Suprapubic skin (tissue), 4 donors: ENCODE measurements around the gene AKT2. TPM values are rescaled to one million over a fixed set of nuclear protein-coding genes. Genes with fewer than 3 reads are reported as not detected.
A peak's percentile ranks its signal among the peaks of the same experiment; 100 is the strongest.

Experiments used
- DNase-seq, 2 donors: peaks; one replicate each; pipeline ENCODE4 v3.0.0-alpha.2; 2019; ENCODE audit warnings: low spot score in 2 of 2
- H3K27ac ChIP-seq: fragments of 200-600 bp; sonication (generic); one replicate; pipeline ENCODE4 v1.5.1; 2019
- H3K27me3 ChIP-seq: fragments of 200-600 bp; sonication (generic); one replicate; pipeline ENCODE4 v1.5.1; 2019
- H3K36me3 ChIP-seq: fragments of 200-600 bp; sonication (generic); one replicate; pipeline ENCODE4 v1.5.1; 2019
- H3K4me1 ChIP-seq: fragments of 200-600 bp; sonication (generic); one replicate; pipeline ENCODE4 v1.5.1; 2019
- H3K4me3 ChIP-seq: fragments of 200-600 bp; sonication (generic); one replicate; pipeline ENCODE4 v1.5.1; 2019; ENCODE audit warnings: mild to moderate bottlenecking
- H3K9me3 ChIP-seq: fragments of 200-600 bp; sonication (generic); one replicate; pipeline ENCODE4 v1.5.1; 2019
- EP300 ChIP-seq: sonication (generic); formaldehyde crosslinking; IDR thresholded peaks from one replicate; pipeline ENCODE4 v1.6.1; 2017; ENCODE audit warnings: antibody characterized with exemption
- POLR2A ChIP-seq, 2 donors: fragments of 450-650 bp; IDR thresholded peaks; one replicate each; pipeline ENCODE4 v1.6.1; 2017; ENCODE audit warnings: antibody characterized with exemption in 2 of 2, mild to moderate bottlenecking in 2 of 2, moderate library complexity in 2 of 2
- POLR2AphosphoS5 ChIP-seq, 3 donors: sonication (generic); formaldehyde crosslinking; IDR thresholded peaks; one replicate each; pipeline ENCODE4 v1.6.1; 2017; ENCODE audit warnings: antibody characterized with exemption in 3 of 3
- WGBS: methylation state at CpG from one replicate; pipeline ENCODE4 v1.1.5; 2018; 5-methylcytosine and 5-hydroxymethylcytosine counted together
- total RNA-seq, 4 donors: library from RNA; depleted of rRNA; stranded (reverse); fragments of >200 nt; gene quantifications; one replicate each; pipeline ENCODE4 v1.1.0, GENCODE V29; 2016
- TF ChIP-seq, protein P1 (sequence below), 2 donors: fragments of 200-600 bp in 1 of 2; fragments of 450-650 bp in 1 of 2; sonication (generic) in 1 of 2; IDR thresholded peaks; one replicate each; pipeline ENCODE4 v1.5.1; 2016 to 2019; ENCODE audit warnings: antibody characterized with exemption in 2 of 2, mild to moderate bottlenecking in 1 of 2, moderate library complexity in 1 of 2

Gene AKT2
- total RNA-seq, 4 donors from 2014 or later = 76.4 to 146 (median 92.3) TPM

DNA sequence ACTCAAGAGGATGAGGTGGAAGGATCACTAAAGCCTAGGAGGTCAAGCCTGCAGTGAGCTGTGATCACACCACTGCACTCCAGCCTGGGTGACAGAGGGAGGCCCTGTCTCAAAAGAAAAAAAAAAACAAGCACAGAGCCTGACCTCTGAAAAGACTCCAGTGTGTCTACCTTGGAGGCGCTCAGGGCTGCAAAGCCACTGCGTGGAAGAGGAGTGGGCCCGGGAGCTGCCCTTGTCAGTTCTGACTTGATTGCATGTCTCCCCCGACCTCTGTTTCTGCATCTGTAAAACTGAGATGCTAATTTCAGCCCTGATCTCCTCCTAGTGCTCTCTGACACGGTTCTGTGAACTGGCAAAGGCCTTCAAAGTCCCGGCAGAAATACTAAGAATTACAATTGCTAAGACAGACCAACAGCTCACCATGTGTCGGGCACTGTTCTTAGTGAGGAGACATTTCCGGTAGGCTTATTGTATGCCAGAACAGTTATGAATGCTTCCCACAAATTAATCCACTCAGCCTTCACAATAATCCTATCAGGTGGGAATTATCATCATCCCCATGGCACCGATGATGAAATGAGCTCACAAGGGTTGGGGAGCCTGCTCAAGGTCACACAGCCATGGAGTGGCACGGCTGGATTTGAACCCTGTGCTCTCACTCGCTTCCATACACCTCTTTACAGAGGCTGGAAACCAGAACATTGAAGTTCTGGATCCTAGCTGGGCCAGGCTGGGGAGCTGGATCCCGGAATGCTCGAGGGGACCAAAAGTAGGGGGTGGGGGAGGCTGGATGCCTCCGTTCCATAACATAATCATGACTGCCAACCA lies 3.5 kb downstream of the AKT2 start:
- DNase-seq = peak in 1 of 2 donors; percentile 40
- TF ChIP-seq POLR2A (IDR thresholded peaks at IDR 0.05) = no peak
- no peak for TF ChIP-seq POLR2AphosphoS5 (IDR thresholded peaks at IDR 0.05)
- TF ChIP-seq, protein P1, sequence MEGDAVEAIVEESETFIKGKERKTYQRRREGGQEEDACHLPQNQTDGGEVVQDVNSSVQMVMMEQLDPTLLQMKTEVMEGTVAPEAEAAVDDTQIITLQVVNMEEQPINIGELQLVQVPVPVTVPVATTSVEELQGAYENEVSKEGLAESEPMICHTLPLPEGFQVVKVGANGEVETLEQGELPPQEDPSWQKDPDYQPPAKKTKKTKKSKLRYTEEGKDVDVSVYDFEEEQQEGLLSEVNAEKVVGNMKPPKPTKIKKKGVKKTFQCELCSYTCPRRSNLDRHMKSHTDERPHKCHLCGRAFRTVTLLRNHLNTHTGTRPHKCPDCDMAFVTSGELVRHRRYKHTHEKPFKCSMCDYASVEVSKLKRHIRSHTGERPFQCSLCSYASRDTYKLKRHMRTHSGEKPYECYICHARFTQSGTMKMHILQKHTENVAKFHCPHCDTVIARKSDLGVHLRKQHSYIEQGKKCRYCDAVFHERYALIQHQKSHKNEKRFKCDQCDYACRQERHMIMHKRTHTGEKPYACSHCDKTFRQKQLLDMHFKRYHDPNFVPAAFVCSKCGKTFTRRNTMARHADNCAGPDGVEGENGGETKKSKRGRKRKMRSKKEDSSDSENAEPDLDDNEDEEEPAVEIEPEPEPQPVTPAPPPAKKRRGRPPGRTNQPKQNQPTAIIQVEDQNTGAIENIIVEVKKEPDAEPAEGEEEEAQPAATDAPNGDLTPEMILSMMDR (IDR thresholded peaks at IDR 0.05) = no peak
- H3K36me3 ChIP-seq = no peaks in the 10 kb centered on the region
- WGBS = 68% methylated on average over 14 of the region's 14 CpGs
- no peaks in the 10 kb centered on the region for H3K9me3 ChIP-seq
- no peaks in the 10 kb centered on the region for H3K27me3 ChIP-seq
- peak overlapping the region; percentile 78 for H3K27ac ChIP-seq
- H3K4me3 ChIP-seq = no peak overlapping the region
- H3K4me1 ChIP-seq = peaks cover 81% of the 10 kb centered on the region

DNA sequence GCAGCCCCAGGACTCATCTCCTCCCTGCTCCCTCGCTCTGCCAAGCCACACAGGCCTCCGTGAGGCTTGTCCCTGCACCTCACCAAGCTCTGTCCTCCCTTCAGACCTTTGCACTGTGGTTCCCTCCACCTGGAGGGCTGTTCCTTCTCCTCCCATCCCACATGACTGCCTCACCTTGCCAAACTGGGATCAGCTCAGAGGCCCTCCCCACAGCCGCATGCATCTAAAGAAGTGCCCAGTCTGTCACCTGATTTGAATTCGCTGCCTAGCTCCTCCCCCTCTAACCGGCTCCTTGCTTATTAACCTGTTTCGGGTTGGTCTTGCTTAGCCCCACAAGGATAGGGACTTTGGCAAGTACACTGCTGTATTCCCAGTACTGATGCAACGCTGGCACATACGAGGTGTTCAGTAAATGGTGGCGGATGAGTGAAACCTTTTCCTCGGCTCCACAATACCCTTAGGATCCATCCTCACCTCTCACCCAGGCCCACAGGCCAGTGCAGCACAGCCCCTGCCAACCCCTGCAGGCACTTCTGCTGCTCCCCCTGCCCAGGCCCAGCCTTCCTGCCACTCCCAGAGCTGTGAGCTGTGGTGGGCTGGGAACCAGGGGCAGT lies 4.4 kb downstream of the AKT2 start:
- Histone ChIP-seq H3K9me3 (no peaks in the 10 kb centered on the region), H3K36me3 (no peaks in the 10 kb centered on the region), H3K4me3 (peak overlapping the region; percentile 16), H3K27me3 (no peaks in the 10 kb centered on the region), H3K4me1 (peaks cover 77% of the 10 kb centered on the region), H3K27ac (peak overlapping the region; percentile 78)
- 41% methylated on average over 10 of the region's 10 CpGs for WGBS
- no peak for DNase-seq
- no peak for TF ChIP-seq EP300
- TF ChIP-seq, protein P1 (IDR thresholded peaks at IDR 0.05) = no peak
- no peak for TF ChIP-seq POLR2A (IDR thresholded peaks at IDR 0.05)
- TF ChIP-seq POLR2AphosphoS5 (IDR thresholded peaks at IDR 0.05) = no peak

DNA sequence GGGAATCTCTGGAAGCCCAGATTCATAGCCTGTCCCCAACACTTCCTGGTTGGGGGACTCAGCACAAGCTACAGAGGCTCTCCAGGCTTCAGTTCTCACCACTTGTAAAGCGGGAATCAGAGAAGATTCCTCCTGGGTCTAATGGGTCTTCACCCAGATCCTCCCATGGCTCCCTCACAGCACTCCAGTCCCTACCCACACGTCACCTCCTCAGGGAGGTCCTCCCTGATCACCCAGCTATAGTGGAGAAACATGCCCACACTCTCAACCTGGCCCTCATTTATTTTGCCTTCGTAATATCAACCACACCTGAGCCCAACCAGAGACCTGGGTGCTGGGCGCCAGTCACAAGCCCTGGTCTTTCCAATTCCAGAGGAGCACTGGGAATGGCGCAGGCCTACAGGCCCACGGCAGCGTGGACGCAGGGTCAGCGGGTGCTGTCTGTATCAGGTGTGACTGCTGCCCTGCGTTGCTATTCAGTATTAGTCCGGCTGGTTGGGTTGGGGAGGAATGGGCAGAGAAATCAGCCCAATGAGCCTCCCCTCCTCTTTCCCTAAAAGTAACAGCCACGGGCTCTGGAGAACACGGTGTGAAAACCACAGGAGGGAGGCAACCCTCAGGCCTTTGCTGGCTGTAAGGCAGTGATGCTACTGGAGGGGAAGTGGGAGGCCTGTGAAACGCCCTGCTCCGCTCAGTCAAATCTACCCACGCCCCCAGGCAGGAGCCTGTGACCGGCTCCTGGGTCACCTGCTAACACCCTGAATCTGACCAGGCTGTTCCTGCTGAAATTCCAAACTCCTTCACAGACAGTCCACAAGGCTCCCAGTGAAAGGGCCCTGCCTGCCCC lies 5.2 kb downstream of the AKT2 start:
- no peak for DNase-seq
- Histone ChIP-seq H3K27ac (peak overlapping the region; percentile 78), H3K9me3 (no peaks in the 10 kb centered on the region), H3K27me3 (no peaks in the 10 kb centered on the region), H3K4me1 (peaks cover 79% of the 10 kb centered on the region), H3K36me3 (no peaks in the 10 kb centered on the region), H3K4me3 (peak overlapping the region; percentile 33)
- WGBS = 44% methylated on average over 10 of the region's 17 CpGs
- no peak for TF ChIP-seq EP300
- no peak for TF ChIP-seq POLR2A (IDR thresholded peaks at IDR 0.05)
- TF ChIP-seq POLR2AphosphoS5 (IDR thresholded peaks at IDR 0.05) = no peak
- TF ChIP-seq, protein P1 (IDR thresholded peaks at IDR 0.05) = no peak

DNA sequence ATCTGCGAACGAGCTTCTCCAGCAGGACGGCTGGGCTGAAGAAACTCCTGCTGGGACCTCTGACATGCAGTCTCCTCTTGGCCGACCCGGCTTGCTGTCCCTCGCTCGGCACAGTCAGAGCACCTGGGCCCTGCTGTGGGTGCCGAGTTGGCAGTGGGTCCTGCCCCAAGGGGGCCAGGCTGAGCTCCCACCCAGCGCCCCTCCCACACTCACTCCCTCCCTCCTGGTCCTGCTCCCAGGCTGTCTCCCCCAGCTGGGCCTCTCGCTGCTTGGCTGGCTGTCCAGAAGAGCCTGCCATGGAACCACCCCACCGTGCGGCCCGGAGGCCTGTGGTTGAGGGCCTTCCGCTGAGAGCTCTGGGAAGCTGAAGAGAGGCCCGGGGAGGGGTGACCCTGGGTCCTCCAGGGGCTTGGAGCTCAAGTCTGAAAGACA lies 6.0 kb downstream of the AKT2 start:
- H3K9me3 ChIP-seq = no peaks in the 10 kb centered on the region
- 14% methylated on average over 9 of the region's 15 CpGs for WGBS
- peak in 1 of 2 donors; percentile 73 for DNase-seq
- H3K4me1 ChIP-seq = peaks cover 84% of the 10 kb centered on the region
- H3K4me3 ChIP-seq = peak overlapping the region; percentile 33
- no peaks in the 10 kb centered on the region for H3K36me3 ChIP-seq
- TF ChIP-seq, protein P1 (IDR thresholded peaks at IDR 0.05) = no peak
- no peak for TF ChIP-seq POLR2AphosphoS5 (IDR thresholded peaks at IDR 0.05)
- TF ChIP-seq EP300 = no peak
- TF ChIP-seq POLR2A (IDR thresholded peaks at IDR 0.05) = no peak
- peak overlapping the region; percentile 78 for H3K27ac ChIP-seq
- no peaks in the 10 kb centered on the region for H3K27me3 ChIP-seq
